Hepatocyte (in vitro differentiated cells): ENCODE data around the gene ITPK1.

ENCODE experiments used
- CTCF ChIP-seq: fragments of 200-600 bp; sonication (generic); IDR thresholded peaks from 2 replicates; pipeline ENCODE4 v1.5.1; 2016; ENCODE audit warnings: antibody characterized with exemption, mild to moderate bottlenecking; ENCODE audit not compliant: poor library complexity
- EZH2phosphoT487 ChIP-seq: fragments of 200-600 bp; sonication (generic); IDR thresholded peaks from one replicate; pipeline ENCODE4 v1.6.1; 2018; ENCODE audit warnings: antibody characterized with exemption, mild to moderate bottlenecking, low read depth, moderate library complexity; ENCODE audit not compliant: unreplicated experiment, severe bottlenecking

GRCh38 chr14:93109572-93110481, 5.9 kb downstream of the ITPK1 start:
- TF ChIP-seq CTCF (no peak), EZH2phosphoT487 (no peak)
